ENCODE results near the gene ADAMTSL3. TPM values are rescaled to one million over a fixed set of nuclear protein-coding genes. Genes with fewer than 3 reads are reported as not detected.

The ADAMTSL3 gene
- total RNA-seq, 1 experiment from 2014 or later: 0.07 TPM

DNA sequence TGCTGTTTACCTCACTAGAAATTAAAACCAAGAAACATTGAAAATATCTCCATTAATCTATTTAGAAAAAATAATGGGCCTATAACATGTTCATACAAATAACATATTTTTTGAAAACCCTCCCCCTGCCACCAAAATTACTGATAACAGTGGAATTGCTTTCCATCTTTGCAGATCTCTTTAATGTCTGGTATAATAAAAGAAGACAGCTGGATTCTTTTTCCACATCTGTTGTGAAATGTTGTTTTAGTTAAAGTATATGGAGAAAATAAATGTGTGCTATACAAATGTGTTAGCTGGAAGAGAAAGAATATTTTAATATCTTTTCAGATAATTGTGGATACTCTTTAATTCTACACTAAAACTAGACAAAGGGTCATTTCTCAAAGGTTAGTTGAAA is 330.7 kb downstream of the ADAMTSL3 start:
- Histone ChIP-seq H3K36me3 (ENCODE audit: control insufficient read depth, insufficient read depth, low read length) (no peaks in the 10 kb centered on the region), H3K27me3 (replicated peaks; ENCODE audit: control insufficient read depth, insufficient read depth, low read length) (no peaks in the 10 kb centered on the region), H3K9me3 (no peaks in the 10 kb centered on the region), H3K4me1 (no peaks in the 10 kb centered on the region), H3K4me3 (ENCODE audit: low read depth, low read length) (no peak overlapping the region)
- no peak for TF ChIP-seq CTCF (IDR thresholded peaks at IDR 0.05; ENCODE audit: insufficient read depth in 1 of 2, low read depth in 1 of 2, low read length in 1 of 2, severe bottlenecking in 1 of 2, unreplicated experiment in 1 of 2)
- no TSS peak for BruUV-seq (replicated peaks)
- CTCF ChIA-PET: no interaction called here
- Mint-ChIP-seq H3K27me3 (ENCODE audit: insufficient read depth, unreplicated experiment) (peaks cover 4% of the 10 kb centered on the region), H3K4me1 (ENCODE audit: low read depth, unreplicated experiment) (no peaks in the 10 kb centered on the region), H3K36me3 (ENCODE audit: insufficient read depth, unreplicated experiment) (no peaks in the 10 kb centered on the region), H3K9me3 (ENCODE audit: unreplicated experiment) (no peaks in the 10 kb centered on the region), H3K4me3 (ENCODE audit: unreplicated experiment) (no peak overlapping the region), H3K27ac (ENCODE audit: unreplicated experiment) (no peak overlapping the region)
- POLR2A ChIA-PET: no interaction called here
- intact Hi-C loops (cut with micrococcal nuclease; ENCODE audit: unreplicated experiment): no loop called here
- no peak for DNase-seq

DNA sequence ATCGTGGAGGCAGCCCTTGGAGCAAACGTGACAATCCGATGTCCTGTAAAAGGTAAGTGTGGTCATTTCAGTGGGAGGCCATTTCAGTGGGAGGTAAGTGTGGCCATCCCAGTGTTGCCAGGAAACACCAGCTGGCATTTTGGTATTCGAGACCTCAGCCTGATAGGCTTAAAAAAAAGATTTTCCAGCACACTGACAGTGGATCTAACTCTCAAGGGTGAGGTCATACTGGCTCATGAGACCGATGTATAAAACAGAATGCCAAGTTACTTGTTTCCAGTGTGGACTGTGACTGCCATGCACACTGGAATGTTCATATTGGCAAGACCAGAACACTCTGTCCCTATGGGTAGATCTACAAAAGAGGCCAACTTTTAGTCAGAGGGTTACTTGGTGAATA is 337.2 kb downstream of the ADAMTSL3 start:
- no peak overlapping the region for H3K4me3 Mint-ChIP-seq (ENCODE audit: unreplicated experiment)

DNA sequence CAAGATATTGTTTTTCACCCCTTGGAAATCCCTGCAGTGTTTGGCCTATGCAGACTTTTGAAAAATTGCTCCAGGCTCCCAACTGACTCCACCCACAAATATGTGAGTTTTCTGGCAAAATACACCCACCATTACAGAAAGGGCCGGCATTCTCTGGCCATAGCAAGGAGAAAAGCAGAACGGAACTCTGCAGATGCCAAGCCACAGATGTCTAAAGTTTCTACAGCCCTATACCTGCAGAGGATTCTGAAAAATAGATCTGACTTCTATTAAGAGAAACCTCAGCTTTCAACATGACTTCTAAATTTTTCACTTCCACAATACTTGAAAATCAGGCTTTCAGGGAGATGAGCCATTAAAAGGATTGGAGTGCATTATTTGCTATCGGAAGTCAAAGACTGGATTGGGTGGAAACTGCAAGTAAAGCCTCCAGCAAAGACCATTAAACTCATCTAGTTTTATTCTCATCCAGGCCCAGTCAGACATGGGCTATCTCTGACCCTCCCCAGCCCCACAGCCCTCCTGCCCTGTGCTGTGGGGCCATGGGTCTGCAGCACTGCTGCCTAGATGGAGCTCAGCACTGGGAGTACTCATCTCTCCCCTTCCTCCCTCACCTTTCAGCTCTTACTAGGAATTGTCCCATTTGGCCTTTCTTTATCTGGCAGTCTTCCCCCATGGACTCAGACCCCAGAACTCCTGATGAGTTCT is 338.6 kb downstream of the ADAMTSL3 start:
- peaks cover under 1% of the 10 kb centered on the region for H3K27me3 Mint-ChIP-seq (ENCODE audit: insufficient read depth, unreplicated experiment)
- H3K36me3 Mint-ChIP-seq (ENCODE audit: insufficient read depth, unreplicated experiment): no peaks in the 10 kb centered on the region
- no peaks in the 10 kb centered on the region for H3K9me3 Mint-ChIP-seq (ENCODE audit: unreplicated experiment)
- BruUV-seq (replicated peaks): no TSS peak
- intact Hi-C loops (cut with micrococcal nuclease; ENCODE audit: unreplicated experiment): no loop called here
- H3K36me3 ChIP-seq (ENCODE audit: control insufficient read depth, insufficient read depth, low read length): no peaks in the 10 kb centered on the region
- no peak overlapping the region for H3K27ac Mint-ChIP-seq (ENCODE audit: unreplicated experiment)
- H3K4me1 Mint-ChIP-seq (ENCODE audit: low read depth, unreplicated experiment): no peaks in the 10 kb centered on the region
- H3K9me3 ChIP-seq: no peaks in the 10 kb centered on the region
- H3K4me3 ChIP-seq (ENCODE audit: low read depth, low read length): no peak overlapping the region
- no peaks in the 10 kb centered on the region for H3K27me3 ChIP-seq (replicated peaks; ENCODE audit: control insufficient read depth, insufficient read depth, low read length)
- no peak overlapping the region for H3K4me3 Mint-ChIP-seq (ENCODE audit: unreplicated experiment)
- DNase-seq: no peak
- ChIA-PET POLR2A (no interaction called here), CTCF (no interaction called here)
- no peaks in the 10 kb centered on the region for H3K4me1 ChIP-seq
- no peak for TF ChIP-seq CTCF (IDR thresholded peaks at IDR 0.05; ENCODE audit: insufficient read depth in 1 of 2, low read depth in 1 of 2, low read length in 1 of 2, severe bottlenecking in 1 of 2, unreplicated experiment in 1 of 2)

More for the DNA sequence above, 337.2 kb downstream of the ADAMTSL3 start:
- Mint-ChIP-seq H3K36me3 (ENCODE audit: insufficient read depth, unreplicated experiment) (no peaks in the 10 kb centered on the region), H3K9me3 (ENCODE audit: unreplicated experiment) (no peaks in the 10 kb centered on the region), H3K27me3 (ENCODE audit: insufficient read depth, unreplicated experiment) (peaks cover 4% of the 10 kb centered on the region), H3K27ac (ENCODE audit: unreplicated experiment) (no peak overlapping the region), H3K4me1 (ENCODE audit: low read depth, unreplicated experiment) (no peaks in the 10 kb centered on the region)
- no peak for TF ChIP-seq CTCF (IDR thresholded peaks at IDR 0.05; ENCODE audit: insufficient read depth in 1 of 2, low read depth in 1 of 2, low read length in 1 of 2, severe bottlenecking in 1 of 2, unreplicated experiment in 1 of 2)
- CTCF ChIA-PET: no interaction called here
- DNase-seq: no peak
- intact Hi-C loops (cut with micrococcal nuclease; ENCODE audit: unreplicated experiment): no loop called here
- Histone ChIP-seq H3K27me3 (replicated peaks; ENCODE audit: control insufficient read depth, insufficient read depth, low read length) (no peaks in the 10 kb centered on the region), H3K36me3 (ENCODE audit: control insufficient read depth, insufficient read depth, low read length) (no peaks in the 10 kb centered on the region), H3K9me3 (no peaks in the 10 kb centered on the region), H3K4me3 (ENCODE audit: low read depth, low read length) (no peak overlapping the region), H3K4me1 (no peaks in the 10 kb centered on the region)
- POLR2A ChIA-PET: no interaction called here
- BruUV-seq (replicated peaks): no TSS peak

All from Caco-2 (cell line).